Renal cortex interstitium (tissue), 11 donors: ENCODE measurements around the gene METTL4. TPM values are rescaled to one million over a fixed set of nuclear protein-coding genes. Genes with fewer than 3 reads are reported as not detected.
"Not testable (repeated sequence)": the region's sequence is repeated elsewhere in the genome, so short reads cannot be mapped to it uniquely, and the experiment has no call there.

Source experiments
- DNase-seq, 11 donors: peaks; one replicate each; pipeline ENCODE4 v3.0.0-alpha.2; 2013; ENCODE audit warnings: low read depth in 9 of 11, low spot score in 4 of 11; ENCODE audit errors: extremely low read depth in 1 of 11
- polyA plus RNA-seq, 3 donors: library from polyadenylated mRNA; unstranded; fragments of 120-200 nt; gene quantifications; one replicate each; pipeline ENCODE4 v1.2.1, GENCODE V29; 2013; ENCODE audit not compliant: insufficient read length in 3 of 3

Gene METTL4
- polyA plus RNA-seq, 3 donors, result 18.2 to 22.5 (median 18.3) TPM

DNA sequence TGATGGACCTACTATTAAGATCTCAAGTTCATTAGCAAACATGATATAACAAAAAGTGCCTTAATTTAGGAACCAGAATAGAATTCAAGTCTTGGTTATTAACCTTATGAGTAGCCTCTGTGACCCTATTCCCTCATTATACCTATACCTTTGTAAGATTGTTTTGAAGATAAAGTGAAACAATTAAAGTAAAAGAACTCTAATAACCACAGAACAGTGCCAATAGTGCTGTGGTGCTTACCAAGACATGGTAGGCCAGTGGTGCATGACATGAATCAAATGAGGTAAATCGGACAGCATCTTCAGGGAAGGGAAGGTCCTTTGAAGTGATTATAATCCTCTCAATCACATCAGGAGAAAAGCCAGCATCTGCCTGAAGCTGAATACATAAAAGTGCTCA, 36.4 kb downstream of the METTL4 start:
- no peak for DNase-seq

GRCh38 chr18:2532797-2533196, 38.5 kb downstream of the METTL4 start:
- no peak for DNase-seq

- no peak for DNase-seq
These were observed 39.6 kb downstream of the METTL4 start for GRCh38 chr18:2531751-2532150.

GRCh38 chr18:2529154-2529553, 42.2 kb downstream of the METTL4 start:
- no peak for DNase-seq

DNA sequence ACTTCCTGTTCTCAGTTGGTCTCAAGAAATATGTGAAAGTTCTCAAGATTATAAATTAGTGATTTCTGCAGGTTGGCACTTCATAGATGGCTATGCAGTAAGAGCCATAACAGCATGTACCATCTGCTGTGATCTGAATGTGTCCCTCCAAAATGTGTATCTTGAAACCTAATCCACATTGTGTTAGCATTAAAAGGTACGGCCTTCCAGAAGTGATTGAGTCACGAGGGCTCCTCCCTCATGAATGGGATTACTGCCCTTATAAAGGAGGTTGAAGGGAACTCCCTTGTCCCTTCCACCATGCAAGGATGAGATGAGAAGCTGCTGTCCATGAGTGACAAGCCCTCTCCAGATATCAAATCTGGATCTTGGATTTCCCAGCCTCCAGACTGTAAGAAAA, 45.0 kb downstream of the METTL4 start:
- no peak for DNase-seq

DNA sequence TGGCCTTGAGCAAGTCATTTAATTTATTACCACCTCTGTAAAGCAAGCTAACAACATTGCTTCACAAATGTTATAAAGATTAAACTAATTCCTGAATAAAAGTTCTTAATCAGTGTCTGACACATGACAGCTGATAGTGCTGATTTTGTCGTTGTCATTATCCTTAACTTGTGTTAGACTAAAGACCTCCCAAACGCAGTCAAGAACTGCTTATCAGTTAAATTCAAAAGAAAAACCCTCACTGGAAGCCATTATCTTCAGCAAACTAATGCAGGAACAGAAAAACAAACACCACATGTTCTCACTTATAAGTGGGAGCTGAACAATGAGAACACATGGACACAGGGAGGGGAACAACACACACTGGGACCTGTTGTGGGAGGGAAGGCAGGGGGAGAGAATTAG, 46.5 kb downstream of the METTL4 start:
- DNase-seq, result not testable (repeated sequence)

- no peak for DNase-seq
These were observed 49.2 kb downstream of the METTL4 start for GRCh38 chr18:2522112-2522511.

GRCh38 chr18:2518473-2518872, 52.8 kb downstream of the METTL4 start:
- DNase-seq, result no peak

DNA sequence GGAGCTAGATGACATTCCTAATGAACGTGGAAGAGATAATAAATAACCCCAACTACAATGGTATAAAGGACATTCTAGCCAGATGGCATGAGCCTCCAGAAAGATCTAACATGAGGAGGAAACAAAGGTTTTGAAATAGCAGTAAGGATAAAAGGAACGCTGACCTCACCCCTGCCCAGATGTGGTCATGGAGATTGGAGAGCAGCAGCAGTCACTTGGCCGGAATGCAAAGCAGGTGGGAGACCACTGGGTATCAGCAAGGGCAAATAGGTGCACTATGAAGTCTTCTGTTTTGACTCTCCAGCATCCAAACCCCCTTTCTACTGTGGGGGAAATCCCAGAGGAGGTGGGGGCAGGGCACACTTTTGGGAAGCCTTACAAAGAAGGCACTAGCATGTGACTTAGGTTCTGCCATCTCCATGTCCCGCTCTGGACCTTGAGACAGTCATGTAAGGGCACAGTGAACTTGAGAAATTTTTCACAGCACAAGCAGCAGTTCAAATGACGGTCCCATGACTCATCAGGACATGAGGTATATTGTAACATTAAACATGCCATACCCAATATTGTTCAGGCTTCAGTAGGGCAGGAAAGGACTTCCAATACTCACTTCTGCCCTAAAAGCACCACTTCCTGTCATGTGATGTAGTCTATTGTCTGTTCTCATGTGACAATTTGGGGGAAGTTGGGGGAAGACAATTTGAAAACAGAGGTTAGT, 55.2 kb downstream of the METTL4 start:
- no peak for DNase-seq

- no peak for DNase-seq
These were observed 56.0 kb downstream of the METTL4 start for GRCh38 chr18:2515171-2515787.

DNA sequence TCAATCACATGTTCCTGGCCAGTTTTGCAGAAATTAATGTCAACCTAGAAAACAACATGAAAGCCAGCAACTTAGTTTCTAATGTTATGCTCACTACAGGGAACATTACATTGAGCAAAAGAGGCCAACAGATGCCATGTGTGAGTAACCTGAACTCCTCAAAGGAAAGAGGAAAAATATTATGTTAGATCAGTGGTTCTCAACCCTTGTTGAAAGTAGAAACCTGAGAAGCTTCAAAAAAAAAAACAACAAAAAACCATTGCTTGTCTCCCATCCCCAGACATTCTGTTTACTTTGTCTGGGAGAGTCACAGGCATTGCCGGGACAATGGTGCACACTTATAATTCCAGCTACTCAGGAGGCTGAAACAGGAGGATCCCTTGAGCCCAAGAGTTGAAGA, 57.7 kb downstream of the METTL4 start:
- DNase-seq, result no peak

DNA sequence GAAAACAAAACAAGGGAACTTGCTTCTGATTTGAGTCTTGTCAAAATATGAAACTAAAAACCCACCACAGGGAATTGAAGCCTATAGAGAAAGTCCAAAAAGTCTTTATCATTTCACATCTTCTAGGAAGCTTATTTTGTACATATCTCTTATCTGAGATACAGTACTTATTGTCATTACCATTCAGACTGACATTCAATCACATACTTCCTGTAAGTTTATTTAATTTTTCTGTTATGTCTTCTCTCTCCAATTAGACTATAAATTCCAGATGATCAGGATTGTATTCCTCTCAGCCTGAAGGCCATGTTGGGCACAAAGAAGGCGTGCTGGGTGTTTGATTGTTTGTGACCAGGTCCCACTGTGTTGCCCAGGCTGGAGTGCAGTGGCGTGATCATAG, 59.2 kb downstream of the METTL4 start:
- DNase-seq, result no peak

DNA sequence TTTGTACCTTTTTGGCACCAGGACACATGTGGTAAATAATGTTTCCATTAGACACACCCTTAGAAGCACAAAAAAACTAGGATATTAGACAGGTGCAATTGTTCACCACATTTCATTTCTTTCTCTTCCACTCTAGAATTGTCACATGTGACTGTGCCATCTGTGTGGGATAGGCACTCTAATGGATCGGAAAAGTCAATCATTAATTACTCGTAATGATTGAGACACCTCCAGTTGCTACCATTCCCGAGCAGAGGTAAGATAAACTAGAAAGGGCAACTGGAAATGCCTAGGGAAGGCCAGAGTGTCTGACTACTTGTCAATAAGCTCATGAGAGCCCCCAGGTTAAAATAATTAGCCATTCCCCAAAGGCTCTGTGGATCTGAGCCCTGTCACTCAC, 59.9 kb downstream of the METTL4 start:
- no peak for DNase-seq

GRCh38 chr18:2510416-2510815, 60.9 kb downstream of the METTL4 start:
- DNase-seq, result no peak

DNA sequence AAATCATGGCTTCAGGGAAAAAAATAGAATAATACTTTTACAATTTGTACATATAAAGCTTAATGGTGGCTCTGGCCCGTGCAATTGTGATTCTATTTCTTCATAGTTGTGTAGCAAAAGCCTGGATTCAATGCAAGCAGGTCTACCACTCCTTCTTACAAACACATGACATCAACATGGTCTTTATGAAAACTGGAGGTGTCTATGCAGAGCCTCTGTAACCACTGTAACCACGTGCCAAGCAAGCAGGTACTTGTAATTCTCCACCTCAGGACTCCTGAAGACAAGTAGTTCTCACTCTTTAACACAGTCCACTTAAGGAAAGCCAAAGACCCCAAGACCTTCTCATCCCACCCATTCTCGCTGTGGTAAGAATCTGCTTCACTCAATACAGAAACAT, 62.6 kb downstream of the METTL4 start:
- DNase-seq, result no peak

DNA sequence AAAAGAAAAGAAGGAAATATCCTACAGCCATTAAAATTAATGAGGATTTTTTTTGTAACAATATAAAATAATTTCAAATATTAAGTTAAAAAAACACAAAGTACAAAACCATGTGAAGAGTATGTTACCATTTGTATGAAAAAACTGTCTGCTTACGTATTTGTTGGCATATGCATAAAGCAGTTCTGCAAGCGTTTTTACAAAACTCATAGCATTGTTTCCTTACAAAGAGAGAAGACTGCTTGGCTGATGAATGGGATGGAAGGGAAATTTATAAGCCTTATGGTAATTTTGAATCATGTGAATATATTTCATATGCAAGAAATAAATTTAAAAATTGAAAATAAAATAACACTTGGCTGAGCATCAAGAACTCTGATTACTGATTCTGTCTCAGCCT, 63.1 kb downstream of the METTL4 start:
- DNase-seq, result no peak

DNA sequence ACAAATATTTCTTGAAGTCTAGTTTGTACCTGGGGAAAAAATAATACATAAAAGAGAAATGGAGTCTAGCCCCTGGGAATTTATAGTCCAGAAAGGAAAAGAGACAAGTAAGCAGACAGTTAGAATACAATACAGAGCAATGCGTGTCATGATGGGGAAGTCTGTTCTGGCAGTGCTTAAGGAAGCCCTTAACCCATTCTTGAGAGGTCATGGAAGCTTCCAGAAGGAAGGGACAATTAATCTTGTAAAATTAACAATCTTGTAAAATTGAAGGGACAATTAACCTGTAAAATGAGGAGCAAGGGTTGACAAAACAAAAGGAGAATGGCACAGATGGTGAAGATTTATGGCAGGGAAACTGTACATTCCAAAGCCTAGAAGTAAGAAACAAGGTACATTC, 66.7 kb downstream of the METTL4 start:
- no peak for DNase-seq

DNA sequence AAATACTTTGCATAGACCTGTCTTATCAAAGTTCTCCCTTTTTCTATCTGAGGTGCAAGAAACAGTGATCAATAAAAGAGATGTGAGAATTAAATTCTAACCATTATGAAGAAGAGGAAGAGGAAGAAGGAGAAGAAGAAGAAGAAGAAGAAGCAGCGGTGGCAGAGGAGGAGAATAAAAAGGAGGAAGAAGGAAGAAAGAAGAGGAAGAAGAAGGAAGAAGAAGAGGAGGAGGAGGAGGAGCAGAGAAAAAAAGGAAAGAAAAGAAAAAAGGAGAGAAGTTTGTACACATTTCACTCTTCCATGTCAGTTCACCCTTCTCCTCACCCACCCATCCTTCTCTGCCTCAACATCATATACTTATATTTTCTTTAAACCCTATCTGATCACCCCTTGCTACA, 68.4 kb downstream of the METTL4 start:
- no peak for DNase-seq

DNA sequence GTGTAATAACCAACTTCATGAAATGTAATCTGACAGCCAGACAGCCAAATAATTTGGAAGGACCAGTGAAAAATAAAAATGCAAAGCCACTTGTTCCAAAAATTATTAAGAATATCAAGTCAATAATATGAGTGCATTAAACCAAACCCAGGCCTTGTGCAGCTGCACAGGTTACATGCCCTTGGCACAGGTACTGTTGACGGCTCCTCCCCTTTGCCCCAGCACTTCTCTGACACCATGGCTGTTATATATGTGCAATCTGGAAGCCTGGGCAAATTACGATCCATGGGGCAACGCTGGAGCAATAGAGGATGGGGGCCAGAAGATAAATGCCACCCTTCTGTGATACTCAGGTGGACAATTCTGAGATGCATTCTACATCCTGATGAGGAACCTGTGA, 68.9 kb downstream of the METTL4 start:
- no peak for DNase-seq

DNA sequence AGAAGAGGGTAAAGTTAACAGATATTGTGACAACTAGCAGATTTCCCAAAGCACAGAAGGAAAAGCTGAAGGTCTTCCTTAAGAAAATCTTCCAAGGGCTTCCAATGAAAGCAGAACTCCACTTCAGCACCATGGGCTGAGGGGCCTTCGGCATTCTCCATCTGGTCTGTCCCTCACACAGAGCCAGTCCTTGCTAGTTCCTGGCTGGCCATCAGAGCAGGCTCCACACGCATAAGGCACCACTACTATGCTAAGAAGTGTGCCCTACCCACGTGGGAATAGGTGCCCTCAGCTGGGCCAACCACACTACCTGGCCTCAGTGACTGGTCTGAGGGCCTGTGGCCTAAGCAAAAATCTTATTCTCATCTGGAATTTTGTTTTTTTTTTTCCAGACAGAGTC, 73.5 kb downstream of the METTL4 start:
- DNase-seq, result no peak

DNA sequence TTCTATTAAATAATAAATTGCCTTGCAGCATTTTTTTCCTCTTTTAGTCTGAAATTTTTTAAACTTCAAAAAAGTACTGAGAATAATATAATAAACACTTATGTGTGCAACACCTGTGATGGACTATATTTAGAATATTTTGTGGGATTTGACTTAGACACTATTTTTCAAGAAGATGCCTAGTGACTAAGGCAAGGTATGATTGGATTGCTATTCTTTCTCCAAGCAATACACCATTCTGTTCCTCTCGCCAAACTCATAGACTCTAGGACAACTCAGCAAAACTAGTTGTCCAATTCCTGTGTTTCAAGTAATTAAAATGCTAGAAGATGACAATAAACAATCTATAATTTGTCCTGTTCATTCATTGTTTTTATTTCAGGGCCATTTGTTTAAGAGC, 75.9 kb downstream of the METTL4 start:
- DNase-seq, result no peak
